Amniotic stem cell (primary cell): ENCODE results near the gene RNASEH2A.
"Not testable (repeated sequence)": the region's sequence is repeated elsewhere in the genome, so short reads cannot be mapped to it uniquely, and the experiment has no call there.

Experiments
- DNase-seq: peaks from one replicate; lab custom pipeline; 2025; lab: John Stamatoyannopoulos, UW

The RNASEH2A gene

GRCh38 chr19:12794196-12794941 is 12.0 kb upstream of the RNASEH2A start:
- no peak for DNase-seq

- no peak for DNase-seq
Observed at GRCh38 chr19:12794971-12795381, 11.4 kb upstream of the RNASEH2A start.

- DNase-seq: peak; percentile 42
Observed at GRCh38 chr19:12796146-12797071, 10.0 kb upstream of the RNASEH2A start.

- no peak for DNase-seq
Observed at GRCh38 chr19:12797141-12797587, 9.2 kb upstream of the RNASEH2A start.

GRCh38 chr19:12797607-12798006 is 8.8 kb upstream of the RNASEH2A start:
- DNase-seq: not testable (repeated sequence)

GRCh38 chr19:12799742-12800465 is 6.5 kb upstream of the RNASEH2A start:
- no peak for DNase-seq

GRCh38 chr19:12800466-12800770 is 6.0 kb upstream of the RNASEH2A start:
- DNase-seq: no peak

- DNase-seq: no peak
Observed at GRCh38 chr19:12800923-12801465, 5.4 kb upstream of the RNASEH2A start.

GRCh38 chr19:12801466-12802266 is 4.7 kb upstream of the RNASEH2A start, which contains the start of the genes PRDX2 and THSD8:
PRDX2 (minus strand) TSS chr19:12801800; CDS start chr19:12801261, 539 bp downstream.
THSD8 (plus strand) TSS chr19:12802069; CDS start chr19:12802072, 3 bp downstream.
- DNase-seq: peak; percentile 41

- no peak for DNase-seq
Observed at GRCh38 chr19:12802267-12803106, 3.9 kb upstream of the RNASEH2A start.

GRCh38 chr19:12804051-12804450 is 2.3 kb upstream of the RNASEH2A start:
- DNase-seq: no peak

- DNase-seq: no peak
Observed at GRCh38 chr19:12815088-12815487, 8.7 kb downstream of the RNASEH2A start.

GRCh38 chr19:12817188-12817587 is 10.8 kb downstream of the RNASEH2A start:
- not testable (repeated sequence) for DNase-seq

GRCh38 chr19:12817810-12818209 is 11.4 kb downstream of the RNASEH2A start:
- DNase-seq: not testable (repeated sequence)

- DNase-seq: no peak
Observed at GRCh38 chr19:12821761-12822160, 15.4 kb downstream of the RNASEH2A start.

GRCh38 chr19:12825254-12826131 is 19.1 kb downstream of the RNASEH2A start:
- no peak for DNase-seq

GRCh38 chr19:12828494-12828893 is 22.1 kb downstream of the RNASEH2A start:
- DNase-seq: no peak

GRCh38 chr19:12833418-12833737 is 27.0 kb downstream of the RNASEH2A start:
- DNase-seq: no peak
